ENCODE measurements around the gene NUTM2B. TPM values are rescaled to one million over a fixed set of nuclear protein-coding genes. Genes with fewer than 3 reads are reported as not detected.
A peak's percentile ranks its signal among the peaks of the same experiment; 100 is the strongest.
"Not testable (repeated sequence)": the region's sequence is repeated elsewhere in the genome, so short reads cannot be mapped to it uniquely, and the experiment has no call there.

Gene NUTM2B
- total RNA-seq (1 to 10 TPM in 3 of 9 donors, under 1 TPM in 5, not detected in 1; 0.28 to 1.2 (median 0.76) TPM), polyA plus RNA-seq (10 to 100 TPM in 1 of 3 donors, under 1 TPM in 2; 0.22 to 11.8 (median 0.54) TPM)
- long read RNA-seq, donor 1: 0 reads
- long read RNA-seq, donor 2: 0 reads
- long read RNA-seq, donor 3: 0 reads
- long read RNA-seq, donor 4, partial matches to known transcripts: 0 of 1 reads
- long read RNA-seq, donor 4, other reads (novel, unspliced or antisense): 1 of 1 reads
- long read RNA-seq, donor 5: 0 reads
- long read RNA-seq, donor 6: 0 reads
- long read RNA-seq, donor 7: 0 reads
- long read RNA-seq, donor 8: 0 reads
- long read RNA-seq, donor 9: 0 reads
- long read RNA-seq, donor 10: 0 reads

GRCh38 chr10:79702927-79703326 lies at the start of gene NUTM2B:
TSS of gene NUTM2B (plus strand) at chr10:79703227. CDS start at chr10:79703610, 383 bp downstream.
- H3K36me3 ChIP-seq (replicated peaks in 1 of 2); DNase-seq; H3K27ac ChIP-seq; intact Hi-C loops (cut with DNase I); H3K27me3 ChIP-seq; H3K4me3 ChIP-seq; H3K9me3 ChIP-seq (replicated peaks in 1 of 3); H3K4me1 ChIP-seq (replicated peaks in 1 of 2): not testable (repeated sequence)
- 86 to 100% (median 100%) methylated on average over 1 of the region's 3 CpGs; no CpG with 5 or more reads in 1 of the 4 donors for WGBS, 4 donors

- H3K9me3 ChIP-seq (replicated peaks in 1 of 3); H3K4me3 ChIP-seq; H3K27ac ChIP-seq; DNase-seq; H3K27me3 ChIP-seq; H3K36me3 ChIP-seq (replicated peaks in 1 of 2); H3K4me1 ChIP-seq (replicated peaks in 1 of 2); intact Hi-C loops (cut with DNase I): not testable (repeated sequence)
Measured at GRCh38 chr10:79663287-79663686, 39.7 kb upstream of the NUTM2B start.

- H3K9me3 ChIP-seq (replicated peaks in 1 of 3); H3K4me1 ChIP-seq (replicated peaks in 1 of 2); intact Hi-C loops (cut with DNase I); H3K4me3 ChIP-seq; H3K27me3 ChIP-seq; DNase-seq; H3K27ac ChIP-seq; H3K36me3 ChIP-seq (replicated peaks in 1 of 2): not testable (repeated sequence)
- WGBS, 4 donors: 64 to 84% (median 81%) methylated on average over 4 of the region's 4 CpGs
Measured at GRCh38 chr10:79664686-79665085, 38.3 kb upstream of the NUTM2B start.

GRCh38 chr10:79669248-79669788 lies 33.7 kb upstream of the NUTM2B start:
- intact Hi-C loops (cut with DNase I); DNase-seq; H3K4me3 ChIP-seq; H3K27me3 ChIP-seq; H3K36me3 ChIP-seq (replicated peaks in 1 of 2); H3K27ac ChIP-seq; H3K4me1 ChIP-seq (replicated peaks in 1 of 2); H3K9me3 ChIP-seq (replicated peaks in 1 of 3): not testable (repeated sequence)
- whole genome bisulfite sequencing, 4 donors: 47 to 75% (median 61%) methylated on average over 1 of the region's 1 CpG

- H3K4me3 ChIP-seq; H3K36me3 ChIP-seq (replicated peaks in 1 of 2); intact Hi-C loops (cut with DNase I); H3K27me3 ChIP-seq; DNase-seq; H3K27ac ChIP-seq; H3K4me1 ChIP-seq (replicated peaks in 1 of 2); H3K9me3 ChIP-seq (replicated peaks in 1 of 3): not testable (repeated sequence)
- 67 to 92% (median 85%) methylated on average over 2 of the region's 2 CpGs for WGBS, 4 donors
Measured at GRCh38 chr10:79674878-79675277, 28.1 kb upstream of the NUTM2B start.

- H3K27ac ChIP-seq; intact Hi-C loops (cut with DNase I): not testable (repeated sequence)
- WGBS, 4 donors: 91 to 100% (median 94%) methylated on average over 5 to 20 of the region's 20 CpGs
Measured at GRCh38 chr10:79683026-79683883, 19.8 kb upstream of the NUTM2B start.

GRCh38 chr10:79683884-79684720 lies 18.9 kb upstream of the NUTM2B start:
- intact Hi-C loops (cut with DNase I); DNase-seq; H3K4me1 ChIP-seq (replicated peaks in 1 of 2); H3K9me3 ChIP-seq (replicated peaks in 1 of 3); H3K27ac ChIP-seq; H3K27me3 ChIP-seq; H3K4me3 ChIP-seq; H3K36me3 ChIP-seq (replicated peaks in 1 of 2): not testable (repeated sequence)
- WGBS, 4 donors: 90 to 98% (median 96%) methylated on average over 15 to 41 of the region's 41 CpGs

More at GRCh38 chr10:79683026-79683883, 19.8 kb upstream of the NUTM2B start:
- H3K27me3 ChIP-seq; H3K4me1 ChIP-seq (replicated peaks in 1 of 2); H3K9me3 ChIP-seq (replicated peaks in 1 of 3); DNase-seq; H3K4me3 ChIP-seq; H3K36me3 ChIP-seq (replicated peaks in 1 of 2): not testable (repeated sequence)

GRCh38 chr10:79685044-79685685 lies 17.9 kb upstream of the NUTM2B start:
- H3K27ac ChIP-seq; H3K36me3 ChIP-seq (replicated peaks in 1 of 2); intact Hi-C loops (cut with DNase I); H3K4me3 ChIP-seq; H3K4me1 ChIP-seq (replicated peaks in 1 of 2); H3K9me3 ChIP-seq (replicated peaks in 1 of 3); H3K27me3 ChIP-seq: not testable (repeated sequence)
- WGBS, 4 donors: 87 to 93% (median 88%) methylated on average over 16 to 21 of the region's 21 CpGs
- DNase-seq: peak in 4 of 7 donors; percentile 26 to 57 (median 42)

- intact Hi-C loops (cut with DNase I): not testable (repeated sequence)
- 97 to 100% (median 100%) methylated on average over 2 to 4 of the region's 4 CpGs for WGBS, 4 donors
Measured at GRCh38 chr10:79686595-79686994, 16.4 kb upstream of the NUTM2B start.

More at GRCh38 chr10:79686595-79686994, 16.4 kb upstream of the NUTM2B start:
- DNase-seq; H3K27me3 ChIP-seq; H3K4me1 ChIP-seq (replicated peaks in 1 of 2); H3K9me3 ChIP-seq (replicated peaks in 1 of 3); H3K4me3 ChIP-seq; H3K27ac ChIP-seq; H3K36me3 ChIP-seq (replicated peaks in 1 of 2): not testable (repeated sequence)

Data from adrenal gland (tissue), 19 donors.